Spleen (tissue), 11 donors: ENCODE measurements around the gene SH3GLB2. TPM values are rescaled to one million over a fixed set of nuclear protein-coding genes. Genes with fewer than 3 reads are reported as not detected.
A peak's percentile ranks its signal among the peaks of the same experiment; 100 is the strongest.

Source experiments
- DNase-seq: peaks from one replicate; pipeline ENCODE4 v3.0.0-alpha.2; 2020
- H3K27ac ChIP-seq, 8 donors: fragments of 200-600 bp; sonication (generic) in 7 of 8; 1 replicate in 4 of 8; 2 replicates in 4 of 8; pipeline versions ENCODE4 v1.5.0 to v1.8.0; 2016 to 2021; ENCODE audit warnings: inconsistent platforms in 4 of 8, mild to moderate bottlenecking in 4 of 8, moderate library complexity in 1 of 8
- H3K27me3 ChIP-seq, 7 donors: fragments of 200-600 bp; sonication (generic) in 6 of 7; replicated peaks in 1 of 7; 1 replicate in 4 of 7; 2 replicates in 3 of 7; pipeline versions ENCODE4 v1.5.0 to v1.8.0; 2016 to 2021; ENCODE audit warnings: inconsistent platforms in 3 of 7, mild to moderate bottlenecking in 1 of 7
- H3K36me3 ChIP-seq, 6 donors: fragments of 200-600 bp; sonication (generic) in 5 of 6; 1 replicate in 4 of 6; 2 replicates in 2 of 6; pipeline versions ENCODE4 v1.5.0 to v1.8.0; 2016 to 2021; ENCODE audit warnings: inconsistent platforms in 2 of 6
- H3K4me1 ChIP-seq, 6 donors: fragments of 200-600 bp; sonication (generic) in 5 of 6; 1 replicate in 3 of 6; 2 replicates in 3 of 6; pipeline versions ENCODE4 v1.5.0 to v1.8.0; 2016 to 2021; ENCODE audit warnings: inconsistent platforms in 3 of 6
- H3K4me3 ChIP-seq, 8 donors: fragments of 200-600 bp; sonication (generic) in 7 of 8; 1 replicate in 4 of 8; 2 replicates in 4 of 8; pipeline versions ENCODE4 v1.5.0 to v1.8.0; 2016 to 2021; ENCODE audit warnings: inconsistent platforms in 4 of 8, mild to moderate bottlenecking in 4 of 8, moderate library complexity in 2 of 8
- H3K9me3 ChIP-seq, 8 donors: fragments of 200-600 bp; sonication (generic) in 7 of 8; 1 replicate in 4 of 8; 2 replicates in 4 of 8; pipeline versions ENCODE4 v1.5.0 to v1.8.0; 2016 to 2021; ENCODE audit warnings: inconsistent platforms in 4 of 8
- POLR2A ChIP-seq, 3 donors: fragments of 450-650 bp; IDR thresholded peaks; one replicate each; pipeline ENCODE4 v1.5.1; 2017; ENCODE audit warnings: antibody characterized with exemption in 3 of 3, mild to moderate bottlenecking in 1 of 3
- POLR2AphosphoS5 ChIP-seq, 3 donors: sonication (generic); formaldehyde crosslinking; IDR thresholded peaks; one replicate each; pipeline ENCODE4 v1.5.1; 2017; ENCODE audit warnings: antibody characterized with exemption in 3 of 3
- WGBS, 5 donors: extraction: QIAGEN DNeasy Blood & Tissue Kit in 3 of 5; methylation state at CpG; one replicate each; pipeline versions ENCODE4 v1.1.5 to v1.1.7; 2013 to 2018; 5-methylcytosine and 5-hydroxymethylcytosine counted together
- intact Hi-C: fragments of 100-400 bp; cut with DNase I; formaldehyde crosslinking; loops from one replicate; pipeline ENCODE4 v1.15.0; 2023; ENCODE audit warnings: low total_unique reads
- polyA plus RNA-seq, 3 donors: library from polyadenylated mRNA; stranded (reverse); fragments of 200-250 nt; gene quantifications; one replicate each; pipeline ENCODE4 v1.2.1, GENCODE V29; 2013
- total RNA-seq, 7 donors: library from RNA; depleted of rRNA in 3 of 7; stranded (reverse); fragments of >200 nt in 3 of 7; fragmentation: NEBNext Ultra II Directional in 4 of 7; extraction: Animal tissue kit (Norgen Biotek cat#: 25700) in 4 of 7; gene quantifications; one replicate each; pipeline versions ENCODE4 v1.1.0 to v1.2.1, GENCODE V29; 2016 to 2021
- TF ChIP-seq, protein P1 (sequence below), 11 experiments: fragments of 200-600 bp in 7 of 11; fragments of 450-650 bp in 4 of 11; sonication (generic) in 4 of 11; IDR thresholded peaks in 8 of 11; conservative IDR thresholded peaks in 3 of 11; 1 replicate in 7 of 11; 2 replicates in 4 of 11; pipeline versions ENCODE4 v1.4.0 to v1.8.0; 2016 to 2021; ENCODE audit warnings: antibody characterized with exemption in 11 of 11, inconsistent platforms in 4 of 11, mild to moderate bottlenecking in 1 of 11
- donor health status: healthy with polysubstance abuse.
- donor health status: DM: no; HTN: no; CAD: no; lungs with moderate emphysema.
- donor health status: DM: no; HTN: no; CAD: no.
- donor health status: Bipolar disorder and iron deficiency.
- donor health status: healthy.
- donor health status: DM: no; HTN: no; CAD: no.
- donor health status: DM: yes; HTN: yes; CAD: no.

Gene SH3GLB2
- total and polyA plus RNA-seq, 10 donors, result 53.3 to 109 (median 76.5) TPM

DNA sequence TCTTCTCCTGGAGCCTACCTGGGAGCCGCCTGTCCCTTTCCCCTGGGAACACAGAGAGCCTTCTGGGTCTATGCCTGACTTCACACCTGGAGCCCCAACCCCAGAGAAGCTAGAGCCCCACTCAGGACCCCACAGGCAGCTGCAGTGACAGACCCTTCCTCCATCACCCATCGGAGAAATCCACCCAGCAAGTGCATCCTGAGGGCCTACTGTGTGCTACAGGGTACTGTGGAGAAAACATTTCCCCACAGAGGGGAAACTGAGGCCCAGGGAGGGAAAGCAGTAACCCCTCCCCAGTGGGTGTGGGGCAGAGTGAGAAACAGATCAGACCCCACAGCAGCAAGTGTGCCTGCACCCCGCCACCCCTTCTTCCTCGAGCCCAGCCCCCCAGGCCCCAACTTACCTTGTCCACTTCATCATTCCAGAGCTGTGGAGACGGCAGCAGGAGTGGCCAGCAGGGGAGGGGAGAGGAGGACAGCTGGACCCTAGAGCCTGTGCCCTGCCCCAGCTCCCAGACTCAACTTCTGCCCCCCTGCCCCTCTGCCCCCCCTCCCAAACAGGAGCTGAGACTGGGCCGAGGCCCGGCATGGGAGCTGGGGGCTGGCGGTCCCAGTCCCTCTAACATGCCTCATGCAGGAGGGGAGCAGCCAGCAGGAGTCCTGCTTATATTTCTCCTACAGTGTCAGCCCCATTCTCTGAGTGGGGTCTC is 17.7 kb downstream of the SH3GLB2 start:
- intact Hi-C loops, result no loop called here
- H3K27ac ChIP-seq, result no peak overlapping the region
- H3K4me1 ChIP-seq, result peaks cover 0 to 19% (median 9%) of the 10 kb centered on the region in 6 donors
- H3K36me3 ChIP-seq, result peaks cover 0 to 100% (median 94%) of the 10 kb centered on the region in 6 donors
- H3K4me3 ChIP-seq, result no peak overlapping the region
- H3K9me3 ChIP-seq, result no peaks in the 10 kb centered on the region
- no peak for DNase-seq
- no peak for TF ChIP-seq POLR2AphosphoS5 (IDR thresholded peaks at IDR 0.05)
- 86 to 98% (median 92%) methylated on average over 6 to 8 of the region's 8 CpGs for WGBS, 5 donors
- H3K27me3 ChIP-seq, result no peaks in the 10 kb centered on the region

DNA sequence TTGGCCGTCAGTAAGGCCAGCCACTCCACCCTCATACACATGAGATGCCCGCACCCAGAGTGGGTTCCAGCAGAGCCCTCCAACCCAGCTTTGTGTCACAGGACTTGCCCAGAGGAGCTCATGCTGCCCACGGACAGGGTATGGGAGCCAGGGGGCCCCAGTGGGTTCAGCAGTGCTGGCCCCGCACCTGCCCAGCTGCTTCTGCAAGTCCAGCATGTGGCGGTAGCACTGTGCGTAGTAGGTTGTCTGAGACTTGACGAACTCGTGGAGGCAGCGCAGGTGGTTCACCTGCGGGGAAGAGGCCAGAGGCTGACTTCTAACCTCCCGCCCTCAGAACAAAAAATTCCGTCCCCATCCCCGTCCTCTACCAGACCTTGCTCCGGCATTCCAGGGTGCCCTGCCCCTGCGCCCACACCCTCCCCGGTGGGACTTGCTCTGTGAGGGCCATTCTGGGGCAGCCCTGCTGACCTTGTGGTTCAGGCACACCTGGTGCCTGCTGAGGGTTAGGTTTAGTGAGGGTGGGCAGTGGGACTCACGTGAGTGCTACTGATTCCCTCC is 18.5 kb downstream of the SH3GLB2 start:
- peak in 1 of 3 donors; percentile 24 for TF ChIP-seq POLR2AphosphoS5 (IDR thresholded peaks at IDR 0.05)
- no peak for TF ChIP-seq POLR2A (IDR thresholded peaks at IDR 0.05)
- H3K4me1 ChIP-seq, result peaks cover 0 to 23% (median 9%) of the 10 kb centered on the region in 6 donors
- WGBS, 5 donors, result 91 to 98% (median 94%) methylated on average over 17 of the region's 17 CpGs
- DNase-seq, result no peak
- H3K9me3 ChIP-seq, result no peaks in the 10 kb centered on the region
- no peaks in the 10 kb centered on the region for H3K27me3 ChIP-seq
- no peak overlapping the region for H3K4me3 ChIP-seq
- intact Hi-C loops, result no loop called here
- H3K36me3 ChIP-seq, result peaks cover 0 to 100% (median 96%) of the 10 kb centered on the region in 6 donors
- no peak overlapping the region for H3K27ac ChIP-seq

DNA sequence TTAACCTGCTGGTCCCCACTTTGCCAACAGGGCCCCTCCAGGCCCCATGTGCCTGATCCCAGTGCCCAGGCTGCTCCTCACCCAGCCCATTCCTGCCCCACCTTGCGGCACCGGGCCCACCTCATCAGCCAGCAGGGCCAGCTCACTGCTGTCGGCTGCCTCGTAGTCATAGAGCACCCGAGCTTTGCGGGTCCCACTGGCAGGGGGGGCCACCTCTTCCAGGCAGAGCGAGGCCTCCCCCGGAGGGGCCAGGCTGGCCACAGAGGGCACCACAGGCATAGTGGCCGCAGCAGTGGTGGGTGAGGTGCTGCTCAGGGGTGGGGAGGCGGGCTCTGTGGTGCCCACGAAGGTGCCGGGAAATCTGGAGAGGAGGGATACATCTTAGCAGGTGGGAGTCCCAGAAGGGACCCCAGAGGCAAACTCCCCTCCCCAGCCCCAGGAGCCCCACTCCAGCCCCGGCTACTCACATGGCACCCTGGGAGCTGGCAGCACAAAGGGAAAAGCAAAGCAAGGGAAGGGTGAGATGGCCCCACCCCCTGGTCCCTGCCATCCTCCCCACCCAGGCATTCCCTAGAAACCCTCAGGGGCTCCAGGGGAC is 19.0 kb downstream of the SH3GLB2 start:
- no peak for DNase-seq
- Histone ChIP-seq H3K27ac (no peak overlapping the region), H3K9me3 (no peaks in the 10 kb centered on the region), H3K27me3 (no peaks in the 10 kb centered on the region), H3K36me3 (peaks cover 0 to 100% (median 93%) of the 10 kb centered on the region in 6 donors), H3K4me3 (no peak overlapping the region), H3K4me1 (peaks cover 0 to 23% (median 9%) of the 10 kb centered on the region in 6 donors)
- intact Hi-C loops, result no loop called here
- WGBS, 5 donors, result 81 to 92% (median 88%) methylated on average over 7 to 13 of the region's 13 CpGs
- TF ChIP-seq POLR2AphosphoS5 (IDR thresholded peaks at IDR 0.05), result peak in 1 of 3 donors; percentile 49
- TF ChIP-seq POLR2A (IDR thresholded peaks at IDR 0.05), result no peak
- TF ChIP-seq, protein P1, sequence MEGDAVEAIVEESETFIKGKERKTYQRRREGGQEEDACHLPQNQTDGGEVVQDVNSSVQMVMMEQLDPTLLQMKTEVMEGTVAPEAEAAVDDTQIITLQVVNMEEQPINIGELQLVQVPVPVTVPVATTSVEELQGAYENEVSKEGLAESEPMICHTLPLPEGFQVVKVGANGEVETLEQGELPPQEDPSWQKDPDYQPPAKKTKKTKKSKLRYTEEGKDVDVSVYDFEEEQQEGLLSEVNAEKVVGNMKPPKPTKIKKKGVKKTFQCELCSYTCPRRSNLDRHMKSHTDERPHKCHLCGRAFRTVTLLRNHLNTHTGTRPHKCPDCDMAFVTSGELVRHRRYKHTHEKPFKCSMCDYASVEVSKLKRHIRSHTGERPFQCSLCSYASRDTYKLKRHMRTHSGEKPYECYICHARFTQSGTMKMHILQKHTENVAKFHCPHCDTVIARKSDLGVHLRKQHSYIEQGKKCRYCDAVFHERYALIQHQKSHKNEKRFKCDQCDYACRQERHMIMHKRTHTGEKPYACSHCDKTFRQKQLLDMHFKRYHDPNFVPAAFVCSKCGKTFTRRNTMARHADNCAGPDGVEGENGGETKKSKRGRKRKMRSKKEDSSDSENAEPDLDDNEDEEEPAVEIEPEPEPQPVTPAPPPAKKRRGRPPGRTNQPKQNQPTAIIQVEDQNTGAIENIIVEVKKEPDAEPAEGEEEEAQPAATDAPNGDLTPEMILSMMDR (IDR thresholded peaks at IDR 0.05 in 8 of 11, conservative IDR thresholded peaks at IDR 0.05 in 3 of 11), result no peak

DNA sequence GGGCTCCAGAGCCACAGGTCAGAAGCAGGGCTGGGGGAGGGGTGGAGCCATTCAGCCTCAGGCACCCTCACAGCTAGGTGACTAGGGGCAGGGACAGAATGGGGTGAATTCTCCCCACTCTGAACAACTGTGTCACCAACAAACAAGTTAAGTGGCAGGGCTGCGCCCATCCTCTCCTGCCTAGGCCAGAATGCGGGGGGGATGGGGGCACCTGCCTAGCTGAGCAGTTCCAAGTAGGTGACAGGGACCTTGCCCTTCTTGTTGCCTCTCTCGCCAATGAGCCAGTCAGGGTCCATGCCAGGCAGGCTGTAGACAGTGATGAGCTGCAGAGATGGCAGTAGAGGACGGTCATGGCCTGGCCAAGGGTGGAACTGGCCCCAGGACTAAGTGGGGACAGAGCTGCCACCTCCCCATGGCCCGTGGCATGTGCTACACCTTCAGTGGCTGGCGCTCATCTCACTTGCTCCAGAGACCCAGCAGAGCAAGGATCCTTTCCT is 19.6 kb downstream of the SH3GLB2 start:
- Histone ChIP-seq H3K4me1 (peaks cover 0 to 25% (median 9%) of the 10 kb centered on the region in 6 donors), H3K27ac (no peak overlapping the region), H3K36me3 (peaks cover 0 to 100% (median 93%) of the 10 kb centered on the region in 6 donors), H3K27me3 (no peaks in the 10 kb centered on the region), H3K4me3 (no peak overlapping the region), H3K9me3 (no peaks in the 10 kb centered on the region)
- intact Hi-C loops, result no loop called here
- DNase-seq, result no peak
- TF ChIP-seq POLR2A (IDR thresholded peaks at IDR 0.05) (no peak), POLR2AphosphoS5 (IDR thresholded peaks at IDR 0.05) (no peak)
- TF ChIP-seq, protein P1 (IDR thresholded peaks at IDR 0.05 in 8 of 11, conservative IDR thresholded peaks at IDR 0.05 in 3 of 11), result no peak
- 95 to 100% (median 97%) methylated on average over 1 to 6 of the region's 6 CpGs for WGBS, 5 donors
